Ecto neural progenitor cell (in vitro differentiated cells): ENCODE measurements around the gene ERCC4.

Experiments used
- DNase-seq: peaks from one replicate; pipeline ENCODE4 v3.0.0-alpha.2; 2018; ENCODE audit warnings: low spot score

Gene ERCC4

GRCh38 chr16:13994239-13995106, 74.5 kb downstream of the ERCC4 start:
- peak; percentile 14 for DNase-seq

- DNase-seq, result peak; percentile 0
Measured at GRCh38 chr16:13995194-13995593, 75.2 kb downstream of the ERCC4 start.

- DNase-seq, result no peak
Measured at GRCh38 chr16:13996778-13997288, 76.9 kb downstream of the ERCC4 start.

- DNase-seq, result no peak
Measured at GRCh38 chr16:13997526-13997925, 77.6 kb downstream of the ERCC4 start.

- no peak for DNase-seq
Measured at GRCh38 chr16:13997933-13998332, 78.0 kb downstream of the ERCC4 start.

- no peak for DNase-seq
Measured at GRCh38 chr16:13999071-13999894, 79.3 kb downstream of the ERCC4 start.

- DNase-seq, result no peak
Measured at GRCh38 chr16:13999895-14000425, 80.0 kb downstream of the ERCC4 start.

- no peak for DNase-seq
Measured at GRCh38 chr16:14001521-14001920, 81.6 kb downstream of the ERCC4 start.
